ENCODE results near the gene GP1BB.

- TF ChIP-seq EZH2 (IDR thresholded peaks at IDR 0.05; ENCODE audit: borderline replicate concordance, low read depth, low read length, severe bottlenecking) (no peak), CTCF (IDR thresholded peaks at IDR 0.05; ENCODE audit: borderline replicate concordance, extremely low read depth, low read length, poor library complexity, severe bottlenecking) (no peak)
Measured at GRCh38 chr22:19673660-19674059, 49.7 kb upstream of the GP1BB start.

Data from DND-41 (cell line).